Skeletal muscle cell (primary cell): ENCODE results near the gene ALKBH4.

Experiments
- DNase-seq: peaks from one replicate; pipeline ENCODE4 v3.0.0-alpha.2; 2010; ENCODE audit warnings: low read depth
- H3K4me3 ChIP-seq: 2 replicates; pipeline ENCODE4 v1.5.1; 2011; ENCODE audit warnings: low read depth, mild to moderate bottlenecking, control low read depth, low read length, moderate library complexity

The ALKBH4 gene

DNA sequence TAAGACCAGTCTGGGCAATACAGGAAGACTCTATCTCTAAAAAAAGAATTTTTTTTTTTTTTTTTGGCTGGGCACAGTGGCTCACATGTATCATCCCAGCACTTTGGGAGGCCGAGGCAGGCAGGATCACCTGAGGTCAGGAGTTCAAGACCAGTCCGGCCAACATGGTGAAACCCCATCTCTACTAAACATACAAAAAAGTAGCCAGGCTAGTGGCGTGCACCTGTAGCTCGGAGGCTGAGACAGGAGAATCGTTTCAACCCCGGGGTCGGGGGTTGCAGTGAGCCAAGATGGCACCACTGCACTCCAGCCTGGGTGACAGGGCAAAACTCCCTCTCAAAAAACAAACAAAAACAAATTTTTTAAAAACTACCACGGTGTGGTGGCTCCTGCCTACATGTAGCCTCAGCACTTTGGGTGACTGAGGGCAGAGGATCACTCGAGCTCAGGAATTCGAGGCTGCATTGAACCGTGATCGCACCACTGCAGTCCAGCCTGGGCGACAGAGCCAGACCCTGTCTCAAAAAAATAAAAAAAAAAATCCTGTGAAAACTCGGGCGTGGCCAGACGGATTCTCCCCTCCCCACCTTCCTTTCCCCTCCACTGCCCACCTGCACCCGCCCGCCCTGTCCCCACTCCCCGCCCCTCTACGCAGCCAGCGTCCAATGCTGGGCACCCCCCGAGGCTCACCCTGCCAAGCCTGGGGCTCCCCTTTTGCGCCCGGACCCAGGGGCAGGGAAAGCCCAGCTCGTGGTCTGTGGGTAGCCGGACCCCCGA, 32.0 kb downstream of the ALKBH4 start:
- DNase-seq: no peak
- H3K4me3 ChIP-seq: peak overlapping the region; percentile 80

DNA sequence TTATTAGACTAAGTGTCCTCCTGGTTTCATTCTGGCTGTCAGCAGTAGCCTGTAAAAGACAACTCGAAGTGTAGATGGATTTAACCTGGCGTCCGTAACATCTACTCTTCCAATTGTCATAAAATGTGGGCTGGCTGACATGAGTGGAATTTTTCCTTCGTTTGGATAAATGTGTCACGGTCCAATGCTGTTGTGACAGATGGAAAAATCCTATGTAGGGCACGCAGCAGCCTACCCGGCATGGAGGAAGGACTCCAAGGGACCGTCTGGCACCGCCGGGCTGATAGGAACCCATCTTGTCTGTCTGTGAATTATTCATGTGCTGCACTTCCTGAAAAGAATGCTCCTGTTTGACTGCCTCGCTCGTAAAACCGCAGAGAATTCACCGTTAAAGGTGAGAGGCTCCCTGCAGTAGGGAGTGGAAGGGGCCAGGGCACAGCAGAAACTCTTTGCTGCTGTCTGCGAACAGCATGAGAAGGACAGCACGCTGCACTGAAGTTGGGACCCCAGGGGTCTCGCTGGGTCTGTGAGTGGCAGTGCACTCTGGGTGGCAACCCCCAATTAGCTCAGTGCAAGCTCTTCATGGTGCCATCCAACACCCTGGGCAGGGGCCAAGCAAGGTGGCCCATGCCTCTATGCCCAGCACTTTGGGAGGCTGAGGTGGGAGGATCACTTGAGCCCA, 32.9 kb downstream of the ALKBH4 start:
- no peak for DNase-seq
- no peak overlapping the region for H3K4me3 ChIP-seq

DNA sequence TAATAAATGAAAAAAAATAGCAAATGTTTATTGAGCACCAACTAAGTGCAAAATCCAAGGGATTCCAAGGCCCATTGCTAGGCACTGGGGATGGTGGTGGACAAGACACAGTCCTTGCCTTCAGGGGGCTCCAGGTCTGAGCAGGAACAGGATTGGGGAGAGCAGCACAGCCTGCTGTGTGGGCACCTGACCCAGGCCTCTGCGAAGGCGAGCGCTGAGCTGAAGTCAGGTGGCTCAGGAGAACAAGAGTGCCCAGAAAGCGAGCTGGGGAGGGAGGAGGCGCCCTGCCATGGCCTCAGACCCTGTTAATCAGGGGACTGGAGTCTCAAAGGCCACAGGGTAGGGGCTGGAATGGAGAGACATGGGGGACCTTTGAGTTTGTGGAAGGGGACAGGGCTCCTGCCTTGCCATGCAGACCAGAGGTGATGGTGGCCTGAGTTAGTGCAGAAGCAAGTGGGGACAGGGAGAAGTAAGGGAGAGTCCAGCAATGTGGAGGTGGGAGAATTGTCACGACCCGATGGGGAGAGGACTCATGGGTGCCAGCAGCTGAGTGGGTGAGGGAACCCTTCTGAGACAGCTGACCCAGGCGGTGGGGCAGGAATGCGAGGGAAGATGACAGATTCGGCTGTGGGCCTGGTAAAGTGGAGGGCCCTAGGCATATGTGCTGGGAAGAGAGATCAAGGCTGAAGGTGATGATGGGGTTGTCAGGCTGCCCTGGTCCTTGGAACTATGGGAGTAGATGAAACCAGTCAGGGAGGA, 35.3 kb downstream of the ALKBH4 start:
- H3K4me3 ChIP-seq: no peak overlapping the region
- no peak for DNase-seq

DNA sequence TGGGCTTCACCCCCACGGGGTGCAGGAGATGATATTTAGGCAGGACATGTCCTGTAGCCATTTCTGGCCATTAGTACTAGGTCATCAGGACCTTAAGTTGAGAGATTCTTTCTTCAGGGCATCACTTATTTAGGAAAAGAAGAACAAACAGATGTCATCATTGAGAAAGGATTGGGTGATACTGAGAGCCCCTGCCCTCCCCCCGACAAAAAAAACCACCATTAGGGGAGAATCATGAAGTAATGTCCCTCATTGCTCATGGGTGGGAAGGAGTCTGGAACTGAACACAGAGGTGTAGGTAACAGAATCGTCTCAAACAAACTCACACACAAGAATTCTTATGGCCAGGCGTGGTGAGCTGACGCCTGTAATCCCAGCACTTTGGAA, 37.7 kb downstream of the ALKBH4 start:
- no peak overlapping the region for H3K4me3 ChIP-seq
- DNase-seq: no peak

DNA sequence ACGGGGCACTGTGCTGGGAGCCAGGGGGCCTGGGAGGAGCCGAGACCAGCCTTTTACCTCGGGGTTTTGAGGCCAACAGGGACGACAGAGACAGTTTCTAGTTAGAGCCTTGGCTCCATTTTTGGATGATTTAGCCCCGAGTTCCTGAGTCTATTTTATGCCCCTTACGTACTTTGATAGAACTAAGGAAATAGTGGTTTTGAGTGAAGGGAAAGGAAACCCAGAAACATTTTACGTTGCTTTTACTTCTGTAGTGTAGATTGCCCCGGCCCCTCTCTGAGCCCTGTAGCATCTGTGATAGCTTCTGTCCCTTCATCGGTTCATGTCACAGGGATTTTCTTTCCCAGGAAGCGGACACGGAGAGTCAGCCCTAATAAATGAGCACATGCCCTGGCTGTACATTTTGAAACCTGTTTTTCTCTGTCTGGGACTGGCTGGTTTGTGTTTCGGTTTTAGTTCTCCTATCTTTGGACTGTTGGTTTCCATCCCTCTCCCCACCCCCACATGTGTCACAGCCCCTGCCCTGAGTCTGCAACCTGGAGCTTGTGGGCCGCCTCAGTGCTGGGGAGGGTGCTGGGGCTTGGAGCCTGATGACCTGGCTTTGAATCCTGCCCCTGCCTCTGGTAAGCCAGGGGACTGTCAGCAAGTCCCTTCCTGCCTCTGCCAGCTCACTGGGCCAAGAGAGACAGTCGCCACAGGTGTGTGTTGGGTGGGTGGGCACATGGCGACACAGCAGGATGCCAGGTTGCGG, 38.2 kb downstream of the ALKBH4 start:
- no peak for DNase-seq
- H3K4me3 ChIP-seq: no peak overlapping the region

DNA sequence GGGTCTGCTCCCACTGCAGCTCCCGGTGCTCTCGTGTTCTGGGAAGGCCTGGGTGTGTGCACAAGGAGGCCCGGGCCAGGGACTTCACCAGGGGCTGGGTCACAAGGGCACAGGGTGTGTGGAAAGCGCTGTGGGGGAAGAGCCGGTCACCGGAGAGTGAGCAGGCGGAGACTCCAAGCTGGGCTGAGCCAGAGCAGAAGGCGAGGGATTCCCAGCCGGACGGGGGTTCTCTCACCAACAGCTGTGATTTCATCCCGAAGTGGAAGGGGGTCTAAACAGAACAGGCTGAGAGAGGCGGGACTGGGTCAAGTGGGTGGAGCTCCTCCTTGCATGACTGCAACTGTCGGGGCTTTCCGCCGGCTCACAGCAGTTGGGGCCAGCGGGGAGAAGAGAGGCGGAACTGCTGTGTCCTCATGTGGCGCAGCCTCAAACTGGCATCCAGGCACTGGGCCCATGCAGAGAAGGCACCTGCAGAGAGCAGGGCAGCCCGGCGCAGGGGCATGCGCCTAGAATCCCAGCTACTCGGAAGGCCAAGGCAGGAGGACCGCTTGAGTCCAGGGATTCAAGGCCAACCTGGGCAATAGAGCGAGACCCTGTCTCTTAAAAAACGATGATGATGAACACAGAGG, 38.9 kb downstream of the ALKBH4 start:
- DNase-seq: no peak
- no peak overlapping the region for H3K4me3 ChIP-seq

DNA sequence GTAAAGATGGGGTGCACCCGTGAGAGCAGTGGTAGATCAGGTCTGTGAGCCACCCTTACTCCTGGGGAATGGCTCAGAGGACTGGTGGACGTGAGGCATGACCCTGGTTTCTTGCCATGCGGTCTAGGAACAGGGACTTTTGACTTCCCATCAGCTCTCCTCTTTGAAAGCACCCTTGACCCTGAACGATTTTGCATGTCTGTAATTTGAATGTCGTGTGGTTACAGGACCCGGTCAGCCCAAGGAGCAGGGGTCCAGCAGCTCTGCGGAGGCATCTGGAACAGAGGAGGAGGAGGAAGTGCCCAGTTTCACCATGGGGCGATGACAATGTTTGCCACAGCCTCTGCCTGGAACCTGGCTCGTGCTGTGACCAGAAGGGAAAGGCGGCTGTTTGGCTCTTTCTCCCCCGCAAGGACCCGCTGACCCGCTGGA, 39.9 kb downstream of the ALKBH4 start:
- no peak overlapping the region for H3K4me3 ChIP-seq
- no peak for DNase-seq

DNA sequence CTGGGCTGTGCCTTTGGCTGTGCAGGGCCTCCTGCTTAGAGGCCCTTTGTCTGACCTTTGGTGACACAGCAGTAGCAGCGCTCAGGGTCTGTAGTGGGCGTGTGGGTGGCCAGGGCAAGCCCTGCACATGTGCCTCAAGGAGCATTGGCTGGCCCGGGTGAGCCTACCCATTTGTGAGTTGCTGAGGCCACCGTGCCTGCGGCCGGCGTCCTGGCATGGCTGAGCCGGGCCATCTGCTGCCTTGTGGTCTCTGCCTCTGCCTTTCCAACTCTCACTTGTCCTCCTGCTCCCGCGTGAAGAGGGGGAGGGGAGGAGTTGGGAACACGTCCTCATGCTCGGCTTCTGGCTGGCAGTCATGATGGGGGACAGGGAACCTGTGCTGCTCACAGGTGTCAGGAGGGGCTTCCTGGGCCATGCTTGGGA, 40.5 kb downstream of the ALKBH4 start:
- no peak for DNase-seq
- H3K4me3 ChIP-seq: no peak overlapping the region

DNA sequence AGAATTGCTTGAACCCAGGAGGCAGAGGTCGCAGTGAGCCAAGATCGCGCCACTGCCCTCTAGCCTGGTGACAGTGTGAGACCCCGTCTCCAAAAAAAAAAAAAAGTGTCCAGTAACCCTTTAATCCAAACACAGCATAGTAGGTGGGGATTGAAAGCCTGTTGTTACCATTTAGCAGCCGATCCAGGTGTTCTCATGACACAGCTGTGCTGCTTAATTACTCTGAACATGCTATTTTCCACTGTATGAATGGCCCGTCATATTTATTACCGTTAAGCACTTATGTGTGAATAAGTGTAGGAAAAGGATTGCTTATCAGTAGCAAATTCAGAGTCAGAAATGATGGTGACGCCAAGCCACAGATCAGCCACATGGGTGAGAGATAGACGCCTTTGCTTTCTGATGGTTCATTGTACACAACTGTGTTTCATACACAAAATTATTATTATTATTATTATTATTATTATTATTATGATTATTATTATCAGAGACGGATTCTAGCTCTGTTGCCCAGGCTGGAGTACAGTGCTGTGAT, 42.9 kb downstream of the ALKBH4 start:
- DNase-seq: no peak
- H3K4me3 ChIP-seq: no peak overlapping the region

DNA sequence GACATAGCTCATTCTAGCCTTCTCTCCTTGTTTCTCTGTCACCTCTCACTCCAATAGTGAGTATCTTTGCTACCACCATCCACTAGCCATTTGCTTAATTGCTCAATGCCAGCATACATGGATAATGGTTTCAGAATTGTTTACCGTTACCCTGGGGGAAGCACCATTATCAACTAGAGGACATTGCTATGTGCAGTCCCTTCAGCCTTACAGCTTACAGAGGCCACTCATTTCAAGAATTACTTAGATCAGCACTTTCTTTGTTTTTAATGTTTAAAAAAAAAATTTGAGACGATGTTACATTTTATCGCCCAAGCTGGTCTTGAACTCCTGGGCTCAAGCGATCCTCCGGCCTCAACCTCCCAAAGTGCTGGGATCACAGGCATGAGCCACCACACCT, 46.1 kb downstream of the ALKBH4 start:
- DNase-seq: no peak
- H3K4me3 ChIP-seq: no peak overlapping the region

DNA sequence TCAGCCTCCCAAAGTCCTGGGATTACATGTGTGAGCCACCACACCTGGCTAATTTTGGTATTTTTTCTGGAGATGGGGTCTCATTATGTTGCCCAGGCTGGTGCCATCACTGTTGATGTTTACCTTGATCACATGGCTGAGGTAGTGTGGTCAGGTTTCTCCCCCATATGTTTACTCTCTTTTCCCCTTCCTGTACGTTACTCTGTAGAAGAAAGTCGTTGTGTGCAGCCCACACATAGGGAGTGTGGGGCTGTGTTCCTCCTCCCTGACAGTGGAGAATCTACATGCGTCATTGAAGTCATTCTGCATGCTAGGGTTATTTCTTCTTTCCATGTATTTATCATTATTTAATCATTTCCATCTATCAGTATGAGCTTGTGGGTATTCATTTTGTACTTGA, 47.6 kb downstream of the ALKBH4 start:
- DNase-seq: no peak
- no peak overlapping the region for H3K4me3 ChIP-seq

DNA sequence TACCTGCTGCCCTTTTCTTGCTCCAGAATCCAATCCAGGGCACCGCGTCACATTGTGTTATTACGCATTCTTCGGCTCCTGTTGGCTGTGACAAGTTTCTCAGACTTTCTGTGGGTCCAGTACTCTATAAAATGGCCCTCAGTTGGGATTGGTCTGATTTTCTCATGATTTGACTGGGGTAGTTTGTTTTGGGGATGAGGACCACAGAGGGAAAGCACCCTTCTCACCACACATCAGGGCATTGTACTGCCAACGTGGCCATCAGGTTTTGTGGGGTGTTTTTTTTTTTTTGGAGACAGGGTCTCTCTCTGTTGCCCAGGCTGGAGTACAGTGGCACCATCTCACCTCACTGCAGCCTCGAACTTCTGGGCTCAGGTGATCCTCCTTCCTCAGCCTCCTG, 48.3 kb downstream of the ALKBH4 start:
- H3K4me3 ChIP-seq: no peak overlapping the region
- no peak for DNase-seq

DNA sequence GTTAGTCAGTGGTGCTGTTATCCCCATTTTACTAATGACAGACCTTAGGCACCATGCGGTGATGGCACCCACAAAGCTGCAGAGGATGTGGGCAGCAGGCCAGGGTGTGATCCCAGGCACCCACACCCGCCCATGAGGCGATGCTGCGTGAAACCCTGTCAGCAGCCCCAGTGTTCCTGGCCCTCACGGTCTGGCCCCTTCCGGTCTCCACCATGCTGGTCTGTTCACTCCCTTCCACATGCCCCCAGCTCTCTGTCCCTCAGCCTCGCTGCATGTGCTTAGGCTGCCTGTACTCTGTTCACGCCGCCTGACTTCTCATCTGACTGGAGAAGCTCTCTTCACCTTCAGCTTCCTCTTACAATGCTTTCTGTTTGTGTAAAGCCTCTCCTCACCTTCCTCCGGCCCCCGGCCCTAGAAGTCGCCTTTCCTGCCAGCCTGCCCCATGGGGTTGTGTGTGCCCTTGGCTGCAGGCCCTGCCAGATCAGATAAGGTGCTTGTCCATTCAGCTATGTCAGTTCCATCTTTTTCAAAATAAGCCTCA, 48.9 kb downstream of the ALKBH4 start:
- H3K4me3 ChIP-seq: no peak overlapping the region
- DNase-seq: no peak

DNA sequence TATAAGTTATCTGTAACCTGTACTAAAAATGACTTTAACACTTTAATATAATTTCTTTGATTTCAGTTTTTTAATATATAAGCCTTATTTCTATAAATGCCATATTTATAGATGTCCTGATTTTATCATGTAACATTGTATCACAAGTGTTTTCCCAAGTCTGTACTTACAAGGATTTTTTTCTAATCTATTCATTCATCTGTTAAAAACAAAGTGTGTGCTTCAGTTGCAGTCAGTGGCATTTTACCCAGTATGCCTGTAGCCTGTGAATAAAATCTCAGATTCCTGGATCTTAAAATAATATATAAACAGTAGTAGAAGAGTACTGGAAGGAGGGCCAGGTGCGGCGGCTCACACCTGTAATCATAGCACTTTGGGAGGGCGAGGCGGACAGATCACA, 51.1 kb downstream of the ALKBH4 start:
- no peak overlapping the region for H3K4me3 ChIP-seq
- DNase-seq: no peak

DNA sequence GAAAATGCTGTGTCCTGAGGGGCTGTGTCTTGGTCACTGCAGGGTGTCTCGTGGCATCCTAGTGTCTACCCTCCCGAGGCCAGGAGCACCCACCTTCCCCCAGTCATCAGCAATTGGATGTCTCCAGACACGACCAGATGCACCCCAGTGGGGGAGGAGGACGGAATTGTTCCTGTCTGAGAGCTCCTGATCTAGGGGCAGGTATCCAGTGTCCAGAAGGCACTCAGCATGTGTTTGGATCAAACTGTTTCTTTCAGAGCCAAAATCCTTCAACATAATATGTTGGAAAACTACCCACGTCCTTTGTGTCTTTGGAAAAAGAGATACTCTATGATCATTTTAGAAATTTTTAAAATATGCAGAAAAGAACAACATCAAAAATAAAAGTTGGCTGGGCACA, 51.6 kb downstream of the ALKBH4 start:
- DNase-seq: no peak
- no peak overlapping the region for H3K4me3 ChIP-seq

DNA sequence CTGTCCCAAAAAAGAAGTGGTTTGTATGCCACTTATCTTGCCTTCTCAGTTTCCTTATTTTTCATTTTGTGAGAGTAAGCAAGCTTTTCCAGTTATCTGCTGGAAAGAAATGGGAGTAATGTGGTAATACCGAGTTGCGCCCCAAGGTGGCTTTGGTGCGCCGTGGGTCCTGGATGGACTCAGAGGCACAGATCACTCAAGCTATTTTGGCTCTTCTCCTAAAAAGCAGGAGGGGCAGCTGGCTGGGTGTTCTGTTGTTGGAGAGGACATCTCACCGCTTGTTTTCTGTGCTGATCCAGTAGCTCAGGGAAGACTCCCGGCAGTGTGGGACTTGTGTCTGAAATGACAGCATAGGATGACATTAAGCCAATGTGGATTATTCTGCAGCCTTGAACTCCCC, 52.1 kb downstream of the ALKBH4 start:
- DNase-seq: no peak
- no peak overlapping the region for H3K4me3 ChIP-seq

DNA sequence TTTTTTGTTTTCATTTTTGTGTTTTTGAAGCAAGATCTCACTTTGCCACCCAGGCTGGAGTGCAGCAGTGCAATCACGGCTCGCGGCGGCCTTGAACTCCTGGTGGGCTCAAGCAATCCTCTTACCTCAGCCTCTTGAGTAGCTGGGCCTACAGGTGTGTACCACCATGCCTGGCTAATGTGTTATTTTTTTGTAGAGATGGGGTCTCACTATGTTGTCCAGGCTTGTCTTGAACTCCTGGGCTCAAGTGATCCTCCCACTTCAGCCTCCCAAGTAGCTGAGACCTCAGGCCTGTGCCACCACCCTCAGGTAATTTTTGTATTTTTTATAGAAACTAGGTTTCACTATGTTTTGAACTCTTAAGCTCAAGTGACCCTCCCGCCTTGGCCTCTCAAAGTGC, 53.7 kb downstream of the ALKBH4 start:
- DNase-seq: no peak
- H3K4me3 ChIP-seq: no peak overlapping the region

DNA sequence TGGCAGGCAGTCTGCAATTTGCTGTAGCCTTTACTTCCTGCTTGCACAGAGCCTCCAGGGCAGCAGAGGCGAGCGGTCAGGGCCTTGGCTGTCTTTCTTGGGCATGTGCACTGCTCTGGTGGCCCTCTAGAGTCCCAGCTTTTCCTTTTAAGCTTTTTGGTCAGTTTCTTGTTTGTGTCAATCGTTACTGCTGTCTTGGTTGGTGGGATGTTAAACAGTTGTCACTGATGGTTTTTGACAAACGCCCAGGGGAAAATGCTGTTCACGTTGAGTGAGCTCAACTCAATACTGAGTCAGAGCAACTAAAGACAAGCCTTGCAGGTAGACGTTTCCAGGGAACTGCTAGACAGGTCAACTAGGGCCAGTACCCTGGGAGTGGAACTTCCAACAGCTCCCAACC, 54.5 kb downstream of the ALKBH4 start:
- no peak overlapping the region for H3K4me3 ChIP-seq
- DNase-seq: no peak

DNA sequence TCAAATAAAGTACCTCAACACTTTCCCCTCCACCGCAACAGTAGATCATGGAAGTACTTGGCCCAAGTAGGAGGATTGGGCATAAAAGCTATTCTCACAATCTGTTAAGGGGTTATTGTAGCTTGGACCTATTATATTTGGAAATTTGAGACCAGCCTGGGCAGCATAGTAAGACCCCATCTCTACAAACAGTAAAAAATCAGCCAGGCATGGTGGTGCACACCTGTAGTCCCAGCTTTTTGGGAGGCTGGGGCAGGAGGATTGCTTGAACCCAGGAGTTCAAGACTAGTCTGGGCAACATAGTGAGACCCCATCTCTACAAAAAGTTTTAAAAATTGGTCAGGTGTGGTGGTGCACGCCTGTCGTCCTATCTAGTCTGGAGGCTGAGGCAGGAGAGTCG, 55.3 kb downstream of the ALKBH4 start:
- H3K4me3 ChIP-seq: no peak overlapping the region
- DNase-seq: no peak
